ENCODE results near the gene OR52I1. TPM values are rescaled to one million over a fixed set of nuclear protein-coding genes. Genes with fewer than 3 reads are reported as not detected.

OR52I1 gene, protein sequence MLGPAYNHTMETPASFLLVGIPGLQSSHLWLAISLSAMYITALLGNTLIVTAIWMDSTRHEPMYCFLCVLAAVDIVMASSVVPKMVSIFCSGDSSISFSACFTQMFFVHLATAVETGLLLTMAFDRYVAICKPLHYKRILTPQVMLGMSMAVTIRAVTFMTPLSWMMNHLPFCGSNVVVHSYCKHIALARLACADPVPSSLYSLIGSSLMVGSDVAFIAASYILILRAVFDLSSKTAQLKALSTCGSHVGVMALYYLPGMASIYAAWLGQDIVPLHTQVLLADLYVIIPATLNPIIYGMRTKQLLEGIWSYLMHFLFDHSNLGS
- total RNA-seq (not detected), polyA plus RNA-seq (not detected)

GRCh38 chr11:4593739-4594138, at the start of gene OR52I1:
Gene OR52I1 (plus strand): TSS chr11:4594039. CDS start chr11:4594039, 0 bp downstream.
- H3K36me3 ChIP-seq (ENCODE audit: insufficient read depth, low read length): peaks cover 7% of the 10 kb centered on the region
- H3K9me3 Mint-ChIP-seq: no peaks in the 10 kb centered on the region
- H3K27ac ChIP-seq (ENCODE audit: low read depth, low read length): no peak within 1 kb of the TSS
- H3K4me3 ChIP-seq (ENCODE audit: low read length): no peak within 1 kb of the TSS
- H3K4me1 ChIP-seq (ENCODE audit: insufficient read depth, low read length): no peaks in the 10 kb centered on the region
- no peaks in the 10 kb centered on the region for H3K9me3 ChIP-seq (ENCODE audit: low read length)
- ChIA-PET POLR2A (no interaction called here), CTCF (no interaction called here)
- H3K27ac Mint-ChIP-seq: no peak within 1 kb of the TSS
- H3K36me3 Mint-ChIP-seq: peaks cover 0 to 30% (median 11%) of the 10 kb centered on the region in 3 donors
- no peaks in the 10 kb centered on the region for H3K27me3 Mint-ChIP-seq
- no peak within 1 kb of the TSS for H3K4me3 Mint-ChIP-seq
- no peaks in the 10 kb centered on the region for H3K27me3 ChIP-seq (ENCODE audit: insufficient read depth, low read length, poor library complexity, severe bottlenecking)
- DNase-seq: no peak
- peaks cover 0 to 6% (median 0%) of the 10 kb centered on the region in 3 donors for H3K4me1 Mint-ChIP-seq

- no peaks in the 10 kb centered on the region for H3K27me3 ChIP-seq (ENCODE audit: insufficient read depth, low read length, poor library complexity, severe bottlenecking)
- H3K4me3 ChIP-seq (ENCODE audit: low read length): no peak within 1 kb of the TSS
- no peak within 1 kb of the TSS for H3K27ac ChIP-seq (ENCODE audit: low read depth, low read length)
- no peaks in the 10 kb centered on the region for H3K9me3 ChIP-seq (ENCODE audit: low read length)
- no peaks in the 10 kb centered on the region for H3K4me1 Mint-ChIP-seq
- peaks cover 10 to 20% of the 10 kb centered on the region in 2 donors for H3K27me3 Mint-ChIP-seq
- H3K36me3 Mint-ChIP-seq: no peaks in the 10 kb centered on the region
- no peaks in the 10 kb centered on the region for H3K36me3 ChIP-seq (ENCODE audit: insufficient read depth, low read length)
- no peaks in the 10 kb centered on the region for H3K9me3 Mint-ChIP-seq
- H3K27ac Mint-ChIP-seq: peak within 1 kb of the TSS in 1 of 8 donors; percentile 16
- POLR2A ChIA-PET: no interaction called here
- no peaks in the 10 kb centered on the region for H3K4me1 ChIP-seq (ENCODE audit: insufficient read depth, low read length)
- no peak within 1 kb of the TSS for H3K4me3 Mint-ChIP-seq
- no peak for DNase-seq
- CTCF ChIA-PET: interaction anchor here (7.8 kb wide), 1 partner anchor 359 kb away, joined by 83 read pairs; no protein-coding TSS in a partner anchor
These were observed 48.9 kb upstream of the OR52I1 start, which contains the start of gene OR52M1 for GRCh38 chr11:4544891-4545290. Gene OR52M1 (plus strand): TSS chr11:4545191. CDS start chr11:4545191, 0 bp downstream.

DNA sequence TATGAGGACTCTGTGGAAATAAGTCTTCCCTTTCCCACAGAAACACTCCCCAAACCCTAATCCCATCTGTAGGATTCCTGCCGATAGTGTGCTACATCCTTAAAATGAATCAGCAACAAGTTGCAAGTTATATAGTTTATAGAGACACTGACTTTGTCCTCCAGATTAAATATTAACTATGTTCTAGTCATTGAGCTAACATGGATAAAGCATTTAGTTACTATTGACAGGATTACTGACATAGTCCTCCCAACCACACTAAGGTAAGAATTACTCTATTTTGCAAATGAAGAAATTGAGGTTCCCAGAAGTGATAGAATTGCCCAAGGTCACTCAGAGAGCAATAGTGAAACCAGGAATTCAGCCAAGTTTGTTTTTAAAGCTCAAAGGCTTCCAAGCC, 47.0 kb upstream of the OR52I1 start:
- Mint-ChIP-seq H3K9me3 (peaks cover 0 to 2% (median 0%) of the 10 kb centered on the region in 5 donors), H3K4me3 (no peak overlapping the region), H3K4me1 (no peaks in the 10 kb centered on the region), H3K27me3 (peaks cover 12 to 24% of the 10 kb centered on the region in 2 donors), H3K36me3 (no peaks in the 10 kb centered on the region), H3K27ac (no peak overlapping the region)
- no peak for DNase-seq
- CTCF ChIA-PET: interaction anchor here (2.6 kb wide), 1 partner anchor 359 kb away, joined by 10 read pairs; no protein-coding TSS in a partner anchor
- Histone ChIP-seq H3K4me1 (ENCODE audit: insufficient read depth, low read length) (no peaks in the 10 kb centered on the region), H3K4me3 (ENCODE audit: low read length) (no peak overlapping the region), H3K27ac (ENCODE audit: low read depth, low read length) (no peak overlapping the region), H3K36me3 (ENCODE audit: insufficient read depth, low read length) (no peaks in the 10 kb centered on the region), H3K27me3 (ENCODE audit: insufficient read depth, low read length, poor library complexity, severe bottlenecking) (no peaks in the 10 kb centered on the region), H3K9me3 (ENCODE audit: low read length) (no peaks in the 10 kb centered on the region)
- POLR2A ChIA-PET: no interaction called here

- H3K36me3 Mint-ChIP-seq: no peaks in the 10 kb centered on the region
- H3K4me3 Mint-ChIP-seq: no peak overlapping the region
- DNase-seq: no peak
- H3K4me1 ChIP-seq (ENCODE audit: insufficient read depth, low read length): no peaks in the 10 kb centered on the region
- no peak overlapping the region for H3K4me3 ChIP-seq (ENCODE audit: low read length)
- peaks cover 0 to 2% (median 0%) of the 10 kb centered on the region in 5 donors for H3K9me3 Mint-ChIP-seq
- POLR2A ChIA-PET: no interaction called here
- no peak overlapping the region for H3K27ac Mint-ChIP-seq
- CTCF ChIA-PET: interaction anchor here (2.6 kb wide), 1 partner anchor 360 kb away, joined by 10 read pairs; no protein-coding TSS in a partner anchor
- H3K9me3 ChIP-seq (ENCODE audit: low read length): no peaks in the 10 kb centered on the region
- no peaks in the 10 kb centered on the region for H3K4me1 Mint-ChIP-seq
- no peaks in the 10 kb centered on the region for H3K27me3 ChIP-seq (ENCODE audit: insufficient read depth, low read length, poor library complexity, severe bottlenecking)
- H3K36me3 ChIP-seq (ENCODE audit: insufficient read depth, low read length): no peaks in the 10 kb centered on the region
- no peak overlapping the region for H3K27ac ChIP-seq (ENCODE audit: low read depth, low read length)
- peaks cover 9 to 24% of the 10 kb centered on the region in 2 donors for H3K27me3 Mint-ChIP-seq
These were observed 46.4 kb upstream of the OR52I1 start for GRCh38 chr11:4547416-4547815.

GRCh38 chr11:4551346-4551979, 42.4 kb upstream of the OR52I1 start:
- no peaks in the 10 kb centered on the region for H3K36me3 Mint-ChIP-seq
- H3K27ac Mint-ChIP-seq: no peak overlapping the region
- H3K4me3 Mint-ChIP-seq: no peak overlapping the region
- Histone ChIP-seq H3K4me3 (ENCODE audit: low read length) (no peak overlapping the region), H3K36me3 (ENCODE audit: insufficient read depth, low read length) (no peaks in the 10 kb centered on the region), H3K9me3 (ENCODE audit: low read length) (no peaks in the 10 kb centered on the region), H3K27ac (ENCODE audit: low read depth, low read length) (no peak overlapping the region), H3K4me1 (ENCODE audit: insufficient read depth, low read length) (no peaks in the 10 kb centered on the region), H3K27me3 (ENCODE audit: insufficient read depth, low read length, poor library complexity, severe bottlenecking) (no peaks in the 10 kb centered on the region)
- peaks cover 0 to 2% (median 0%) of the 10 kb centered on the region in 5 donors for H3K9me3 Mint-ChIP-seq
- POLR2A ChIA-PET: no interaction called here
- no peaks in the 10 kb centered on the region for H3K4me1 Mint-ChIP-seq
- peaks cover 18 to 54% of the 10 kb centered on the region in 2 donors for H3K27me3 Mint-ChIP-seq
- DNase-seq: no peak
- CTCF ChIA-PET: interaction anchor here (2.5 kb wide), 1 partner anchor 365 kb away, joined by 7 read pairs; no protein-coding TSS in a partner anchor

DNA sequence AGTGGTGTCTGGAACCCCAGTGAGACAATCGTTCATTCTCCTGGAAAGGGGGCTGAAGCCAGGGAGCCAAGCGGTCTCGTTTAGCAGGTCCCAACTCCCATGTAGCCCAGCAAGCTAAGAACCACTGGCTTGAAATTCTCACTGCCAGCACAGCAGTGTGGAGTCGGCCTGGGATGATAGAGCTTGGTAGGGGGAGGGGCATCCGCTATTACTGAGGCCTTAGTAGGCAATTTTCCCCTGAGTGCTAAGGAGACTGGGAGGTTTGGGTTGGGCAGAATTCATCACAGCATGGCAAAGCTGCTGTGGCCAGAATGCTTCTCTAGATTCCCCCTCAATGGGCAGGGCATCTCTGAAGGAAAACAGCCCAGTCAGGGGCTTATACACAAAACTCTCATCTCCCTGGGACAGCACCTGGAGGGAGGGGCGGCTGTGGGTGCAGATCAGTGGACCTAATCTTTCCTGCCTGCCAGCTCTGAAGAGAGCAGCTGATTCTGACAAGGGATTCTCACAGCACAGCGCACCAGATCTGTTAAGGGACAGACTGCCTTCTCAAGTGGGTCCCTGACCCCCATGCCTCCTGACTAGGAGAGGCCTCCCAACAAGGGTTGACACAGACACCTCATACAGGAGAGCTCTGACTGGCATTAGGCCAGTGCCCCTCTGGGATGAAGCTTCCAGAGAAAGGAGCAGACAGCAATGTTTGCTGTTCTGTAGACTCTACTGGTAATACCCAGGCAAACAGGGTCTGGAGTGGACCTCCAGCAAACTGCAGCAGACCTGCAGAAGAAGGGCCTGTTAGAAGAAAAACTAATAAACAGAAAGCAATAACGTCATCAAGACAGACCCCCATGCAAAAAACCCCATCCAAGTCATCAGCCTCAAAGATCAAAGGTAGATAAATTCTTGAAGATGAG, 34.1 kb upstream of the OR52I1 start:
- CTCF ChIA-PET: no interaction called here
- Histone ChIP-seq H3K4me1 (ENCODE audit: insufficient read depth, low read length) (no peaks in the 10 kb centered on the region), H3K9me3 (ENCODE audit: low read length) (no peaks in the 10 kb centered on the region), H3K27ac (ENCODE audit: low read depth, low read length) (no peak overlapping the region), H3K36me3 (ENCODE audit: insufficient read depth, low read length) (no peaks in the 10 kb centered on the region), H3K4me3 (ENCODE audit: low read length) (no peak overlapping the region), H3K27me3 (ENCODE audit: insufficient read depth, low read length, poor library complexity, severe bottlenecking) (no peaks in the 10 kb centered on the region)
- no peaks in the 10 kb centered on the region for H3K4me1 Mint-ChIP-seq
- peaks cover 0 to 12% (median 6%) of the 10 kb centered on the region in 5 donors for H3K9me3 Mint-ChIP-seq
- POLR2A ChIA-PET: no interaction called here
- peaks cover 12 to 58% of the 10 kb centered on the region in 2 donors for H3K27me3 Mint-ChIP-seq
- no peak overlapping the region for H3K27ac Mint-ChIP-seq
- H3K36me3 Mint-ChIP-seq: peaks cover 0 to 5% (median 0%) of the 10 kb centered on the region in 3 donors
- no peak for DNase-seq
- H3K4me3 Mint-ChIP-seq: no peak overlapping the region

- Mint-ChIP-seq H3K9me3 (peaks cover 0 to 12% (median 6%) of the 10 kb centered on the region in 5 donors), H3K4me1 (no peaks in the 10 kb centered on the region), H3K4me3 (no peak overlapping the region), H3K27ac (no peak overlapping the region), H3K27me3 (peaks cover 8 to 55% of the 10 kb centered on the region in 2 donors), H3K36me3 (peaks cover 0 to 5% (median 0%) of the 10 kb centered on the region in 3 donors)
- ChIA-PET POLR2A (no interaction called here), CTCF (no interaction called here)
- no peak for DNase-seq
- Histone ChIP-seq H3K4me1 (ENCODE audit: insufficient read depth, low read length) (no peaks in the 10 kb centered on the region), H3K9me3 (ENCODE audit: low read length) (no peaks in the 10 kb centered on the region), H3K27ac (ENCODE audit: low read depth, low read length) (no peak overlapping the region), H3K36me3 (ENCODE audit: insufficient read depth, low read length) (no peaks in the 10 kb centered on the region), H3K27me3 (ENCODE audit: insufficient read depth, low read length, poor library complexity, severe bottlenecking) (no peaks in the 10 kb centered on the region), H3K4me3 (ENCODE audit: low read length) (no peak overlapping the region)
These were observed 33.4 kb upstream of the OR52I1 start for GRCh38 chr11:4560467-4560866.

Data from CD8-positive, alpha-beta memory T cell (primary cell).